LNCAP (cell line): ENCODE measurements around the gene VPS26B.

Source experiments
- CTCF ChIP-seq: fragments of 450-650 bp; IDR thresholded peaks from 2 replicates; pipeline ENCODE4 v1.5.1; 2017; ENCODE audit warnings: mild to moderate bottlenecking

Gene VPS26B

GRCh38 chr11:134235399-134235798, 10.9 kb downstream of the VPS26B start:
- no peak for TF ChIP-seq CTCF

GRCh38 chr11:134236834-134237556, 12.5 kb downstream of the VPS26B start:
- TF ChIP-seq CTCF = no peak

GRCh38 chr11:134237557-134237922, 13.1 kb downstream of the VPS26B start:
- no peak for TF ChIP-seq CTCF

- no peak for TF ChIP-seq CTCF
Measured at GRCh38 chr11:134238956-134239355, 14.5 kb downstream of the VPS26B start.

- TF ChIP-seq CTCF = no peak
Measured at GRCh38 chr11:134240592-134240991, 16.1 kb downstream of the VPS26B start.

GRCh38 chr11:134242376-134242775, 17.9 kb downstream of the VPS26B start:
- TF ChIP-seq CTCF = no peak

GRCh38 chr11:134243913-134244312, 19.4 kb downstream of the VPS26B start:
- TF ChIP-seq CTCF = no peak

GRCh38 chr11:134244593-134244992, 20.1 kb downstream of the VPS26B start:
- TF ChIP-seq CTCF = peak; percentile 35; the same call in 1 of the 2 replicates
